ENCODE data around the gene CX3CL1. TPM values are rescaled to one million over a fixed set of nuclear protein-coding genes. Genes with fewer than 3 reads are reported as not detected.
"Not testable (repeated sequence)": the region's sequence is repeated elsewhere in the genome, so short reads cannot be mapped to it uniquely, and the experiment has no call there.

The CX3CL1 gene
- total RNA-seq, 1 experiment from 2014 or later: 2.1 TPM

- peak; percentile 5 for DNase-seq
- Histone ChIP-seq H3K36me3 (replicated peaks; ENCODE audit: control insufficient read depth, insufficient read depth, low read length) (no peaks in the 10 kb centered on the region), H3K27me3 (ENCODE audit: control insufficient read depth, insufficient read depth, low read length) (no peaks in the 10 kb centered on the region), H3K4me3 (ENCODE audit: insufficient read depth, low read depth, low read length) (no peak overlapping the region)
Measured at GRCh38 chr16:57367116-57367752, 5.1 kb upstream of the CX3CL1 start.

- peak; percentile 28 for DNase-seq
- Histone ChIP-seq H3K27me3 (ENCODE audit: control insufficient read depth, insufficient read depth, low read length) (no peaks in the 10 kb centered on the region), H3K36me3 (replicated peaks; ENCODE audit: control insufficient read depth, insufficient read depth, low read length) (no peaks in the 10 kb centered on the region), H3K4me3 (ENCODE audit: insufficient read depth, low read depth, low read length) (no peak overlapping the region)
Measured at GRCh38 chr16:57371494-57372371, 557 bp upstream of the CX3CL1 start.

GRCh38 chr16:57373117-57373947, 1.0 kb downstream of the CX3CL1 start:
- H3K36me3 ChIP-seq (replicated peaks; ENCODE audit: control insufficient read depth, insufficient read depth, low read length): no peaks in the 10 kb centered on the region
- H3K4me3 ChIP-seq (ENCODE audit: insufficient read depth, low read depth, low read length): no peak overlapping the region
- H3K27me3 ChIP-seq (ENCODE audit: control insufficient read depth, insufficient read depth, low read length): no peaks in the 10 kb centered on the region
- DNase-seq: peak; percentile 53

- peak; percentile 18 for DNase-seq
- Histone ChIP-seq H3K36me3 (replicated peaks; ENCODE audit: control insufficient read depth, insufficient read depth, low read length) (no peaks in the 10 kb centered on the region), H3K4me3 (ENCODE audit: insufficient read depth, low read depth, low read length) (no peak overlapping the region), H3K27me3 (ENCODE audit: control insufficient read depth, insufficient read depth, low read length) (no peaks in the 10 kb centered on the region)
Measured at GRCh38 chr16:57374067-57374534, 1.8 kb downstream of the CX3CL1 start.

- DNase-seq; H3K4me3 ChIP-seq (ENCODE audit: insufficient read depth, low read depth, low read length); H3K36me3 ChIP-seq (replicated peaks; ENCODE audit: control insufficient read depth, insufficient read depth, low read length); H3K27me3 ChIP-seq (ENCODE audit: control insufficient read depth, insufficient read depth, low read length): not testable (repeated sequence)
Measured at GRCh38 chr16:57374925-57375465, 2.7 kb downstream of the CX3CL1 start.

- no peak for DNase-seq
- no peak overlapping the region for H3K4me3 ChIP-seq (ENCODE audit: insufficient read depth, low read depth, low read length)
- H3K36me3 ChIP-seq (replicated peaks; ENCODE audit: control insufficient read depth, insufficient read depth, low read length): no peaks in the 10 kb centered on the region
- H3K27me3 ChIP-seq (ENCODE audit: control insufficient read depth, insufficient read depth, low read length): no peaks in the 10 kb centered on the region
Measured at GRCh38 chr16:57376313-57376818, 4.1 kb downstream of the CX3CL1 start.

- peak; percentile 65 for DNase-seq
- no peaks in the 10 kb centered on the region for H3K27me3 ChIP-seq (ENCODE audit: control insufficient read depth, insufficient read depth, low read length)
- H3K4me3 ChIP-seq (ENCODE audit: insufficient read depth, low read depth, low read length): no peak overlapping the region
- no peaks in the 10 kb centered on the region for H3K36me3 ChIP-seq (replicated peaks; ENCODE audit: control insufficient read depth, insufficient read depth, low read length)
Measured at GRCh38 chr16:57377080-57377841, 5.0 kb downstream of the CX3CL1 start.

GRCh38 chr16:57379579-57379978, 7.3 kb downstream of the CX3CL1 start:
- DNase-seq: no peak
- no peak overlapping the region for H3K4me3 ChIP-seq (ENCODE audit: insufficient read depth, low read depth, low read length)
- H3K36me3 ChIP-seq (replicated peaks; ENCODE audit: control insufficient read depth, insufficient read depth, low read length): no peaks in the 10 kb centered on the region
- H3K27me3 ChIP-seq (ENCODE audit: control insufficient read depth, insufficient read depth, low read length): no peaks in the 10 kb centered on the region

- Histone ChIP-seq H3K36me3 (replicated peaks; ENCODE audit: control insufficient read depth, insufficient read depth, low read length) (no peaks in the 10 kb centered on the region), H3K4me3 (ENCODE audit: insufficient read depth, low read depth, low read length) (no peak overlapping the region), H3K27me3 (ENCODE audit: control insufficient read depth, insufficient read depth, low read length) (no peaks in the 10 kb centered on the region)
- no peak for DNase-seq
Measured at GRCh38 chr16:57380671-57381462, 8.6 kb downstream of the CX3CL1 start.

- H3K4me3 ChIP-seq (ENCODE audit: insufficient read depth, low read depth, low read length): no peak overlapping the region
- peak; percentile 11 for DNase-seq
- H3K36me3 ChIP-seq (replicated peaks; ENCODE audit: control insufficient read depth, insufficient read depth, low read length): no peaks in the 10 kb centered on the region
- no peaks in the 10 kb centered on the region for H3K27me3 ChIP-seq (ENCODE audit: control insufficient read depth, insufficient read depth, low read length)
Measured at GRCh38 chr16:57381791-57382534, 9.7 kb downstream of the CX3CL1 start.

- H3K27me3 ChIP-seq (ENCODE audit: control insufficient read depth, insufficient read depth, low read length): no peaks in the 10 kb centered on the region
- DNase-seq: peak; percentile 58
Measured at GRCh38 chr16:57382535-57383275, 10.4 kb downstream of the CX3CL1 start.

More at GRCh38 chr16:57382535-57383275, 10.4 kb downstream of the CX3CL1 start:
- no peaks in the 10 kb centered on the region for H3K36me3 ChIP-seq (replicated peaks; ENCODE audit: control insufficient read depth, insufficient read depth, low read length)
- H3K4me3 ChIP-seq (ENCODE audit: insufficient read depth, low read depth, low read length): no peak overlapping the region

Data from H7 (cell line).